ENCODE measurements around the gene NME1.

NME1 gene

DNA sequence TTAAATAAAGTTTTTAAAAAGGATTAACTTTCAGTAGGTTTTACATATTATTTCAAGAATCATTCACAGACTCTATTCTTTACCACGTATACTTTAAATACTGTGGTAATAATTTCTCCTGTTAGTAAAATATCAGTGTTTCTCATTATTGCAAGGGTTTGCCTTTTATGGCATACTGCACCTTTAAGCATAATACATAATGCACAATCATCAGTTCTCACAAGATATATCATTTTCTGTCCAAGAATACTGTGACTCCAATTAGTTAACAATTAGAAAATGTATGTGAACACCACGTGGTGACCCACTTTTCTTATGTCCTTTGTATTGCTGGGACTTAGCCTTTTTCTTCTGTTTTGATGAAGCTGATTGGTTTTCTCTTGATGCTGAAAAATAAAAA, 38.5 kb downstream of the NME1 start:
- no peak for DNase-seq (ENCODE audit: low read depth)

DNA sequence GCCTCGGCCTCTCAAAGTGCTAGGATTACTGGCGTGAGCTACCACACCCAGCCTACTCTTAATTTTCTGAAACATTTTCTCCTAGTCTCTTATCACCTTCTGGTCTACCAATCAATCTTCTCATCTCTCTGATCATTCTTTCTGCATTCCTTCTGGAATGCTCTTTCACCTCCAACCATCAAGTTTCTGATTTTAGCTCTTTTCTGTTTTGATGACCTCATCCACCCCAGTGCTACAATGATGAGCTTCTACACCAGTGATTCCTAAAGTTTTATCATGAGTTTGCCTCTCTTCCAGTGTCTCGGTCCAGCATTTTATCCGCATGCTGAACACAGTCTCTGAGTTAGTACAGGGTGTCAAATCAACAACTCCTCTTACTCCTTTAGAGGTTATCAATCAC, 44.4 kb downstream of the NME1 start:
- DNase-seq (ENCODE audit: low read depth) = no peak

DNA sequence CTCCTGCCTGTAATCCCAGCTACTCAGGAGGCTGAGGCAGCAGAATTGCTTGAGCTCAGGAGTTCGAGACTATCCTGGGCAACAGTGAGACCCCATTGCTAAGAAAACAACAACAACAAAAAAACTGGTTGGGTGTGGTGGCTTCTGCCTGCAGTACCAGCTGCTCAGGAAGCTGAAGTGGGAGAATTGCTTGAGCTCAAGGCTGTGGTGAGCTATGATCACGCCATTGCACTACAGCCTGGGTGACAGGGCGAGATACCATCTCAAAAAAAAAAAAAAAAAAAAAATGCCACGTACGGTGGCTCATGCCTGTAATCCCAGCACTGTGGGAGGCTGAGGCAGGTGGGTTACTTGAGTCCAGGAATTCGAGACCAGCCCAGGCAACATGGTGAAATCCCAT, 46.9 kb downstream of the NME1 start:
- no peak for DNase-seq (ENCODE audit: low read depth)

DNA sequence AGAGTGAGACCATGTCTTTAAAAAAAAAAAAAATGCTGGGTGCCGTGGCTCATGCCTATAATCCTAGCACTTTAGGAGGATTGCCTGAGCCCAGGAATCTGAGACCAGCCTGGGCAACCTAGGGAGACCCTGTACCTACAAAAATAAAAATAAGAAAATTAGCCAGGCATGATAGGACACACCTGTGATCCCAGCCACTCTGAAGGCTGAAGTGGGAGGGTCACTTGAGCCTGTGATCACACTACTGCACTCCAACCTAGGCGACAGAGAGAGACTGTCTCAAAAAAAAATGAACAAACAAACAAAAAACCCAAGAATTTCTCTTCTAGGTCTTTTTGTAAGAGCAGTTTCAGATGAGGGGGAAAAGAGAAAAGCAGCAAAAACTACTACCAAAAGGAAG, 47.5 kb downstream of the NME1 start:
- DNase-seq (ENCODE audit: low read depth) = no peak

DNA sequence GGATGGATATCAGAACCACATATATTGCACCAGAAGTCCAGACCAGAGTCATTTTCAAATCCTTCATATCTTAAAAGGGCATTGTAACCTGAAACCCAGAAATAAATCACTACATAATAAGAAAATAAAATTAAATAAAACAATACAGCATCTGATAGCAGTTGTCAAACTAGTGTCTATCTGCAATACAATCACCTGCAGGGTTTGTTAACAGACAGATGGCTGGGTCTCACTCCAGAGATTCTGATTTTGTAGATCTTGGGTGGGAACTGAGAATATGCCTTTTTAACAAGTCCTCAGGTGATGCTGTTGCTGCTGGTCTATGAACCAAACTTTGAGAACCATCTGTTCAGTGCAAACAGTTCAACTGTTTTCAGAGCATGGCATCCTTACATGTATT, 50.5 kb downstream of the NME1 start:
- no peak for DNase-seq (ENCODE audit: low read depth)

Measured in activated T-cell treated with anti-CD3 and anti-CD28 coated beads for 48 hours (primary cell).